ENCODE results near the gene NPIPB2. TPM values are rescaled to one million over a fixed set of nuclear protein-coding genes. Genes with fewer than 3 reads are reported as not detected.

NPIPB2 gene
- total and polyA plus RNA-seq, 2 of the 13 experiments (the other 11 are each of a cell fraction or from before 2014, with no cell fraction given), result 1.8 to 4.1 TPM

DNA sequence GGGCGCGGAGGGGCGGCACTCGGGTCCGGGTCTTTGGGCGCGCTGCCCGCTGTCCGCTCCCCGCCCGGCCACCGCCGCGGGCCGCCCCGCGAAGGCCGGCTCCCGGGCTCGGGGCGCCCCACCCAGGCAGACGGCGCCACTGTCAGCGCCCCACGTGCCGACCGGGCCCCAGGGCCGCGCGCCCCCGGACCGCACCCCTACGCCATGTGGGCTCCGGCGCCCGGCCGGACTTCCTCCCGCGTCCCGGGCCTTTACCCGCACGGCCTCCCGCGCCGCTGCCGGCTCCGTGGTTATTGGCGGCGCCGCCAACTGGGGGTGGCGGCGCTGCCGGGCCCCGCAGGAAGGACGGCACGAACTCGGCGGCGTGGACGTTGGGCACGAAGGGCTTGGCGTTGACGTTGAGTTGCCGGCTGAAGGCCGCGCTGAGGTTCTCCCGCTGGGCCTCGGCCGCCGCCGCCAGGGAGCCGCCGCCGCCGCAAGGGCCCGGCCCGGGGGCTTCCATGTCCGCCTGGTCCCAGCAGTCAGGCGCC, 26.7 kb downstream of the NPIPB2 start (continued):
- TF ChIP-seq HOXA9 (CRISPR knock-in tag; IDR thresholded peaks at IDR 0.05; ENCODE audit: borderline replicate concordance), result peak; percentile 30; the same call in 1 of the 2 replicates
- TF ChIP-seq ZNF709 (CRISPR knock-in tag; IDR thresholded peaks at IDR 0.05), result no peak
- TF ChIP-seq HMG20B (CRISPR knock-in tag; conservative IDR thresholded peaks at IDR 0.05), result no peak
- TF ChIP-seq ZNF496 (CRISPR knock-in tag; IDR thresholded peaks at IDR 0.05; ENCODE audit: insufficient replicate concordance), result no peak
- no peak for TF ChIP-seq ATRX (CRISPR knock-in tag; IDR thresholded peaks at IDR 0.05; ENCODE audit: borderline replicate concordance)
- no peak for TF ChIP-seq ISL2 (CRISPR knock-in tag; IDR thresholded peaks at IDR 0.05)
- TF ChIP-seq ZNF12 (CRISPR knock-in tag; IDR thresholded peaks at IDR 0.05), result no peak
- TF ChIP-seq ZFAT (CRISPR knock-in tag; conservative IDR thresholded peaks at IDR 0.05), result 0 out of 2 replicates have a peak, but pooled peaks have one; percentile 35
- TF ChIP-seq ZKSCAN1 (IDR thresholded peaks at IDR 0.05; ENCODE audit: low read length), result no peak
- TF ChIP-seq NR3C1 (CRISPR knock-in tag; IDR thresholded peaks at IDR 0.05), result no peak
- no peak for TF ChIP-seq XRCC5 (optimal IDR thresholded peaks at IDR 0.05; ENCODE audit: low read length)
- no peak for TF ChIP-seq SPEN (CRISPR knock-in tag; IDR thresholded peaks at IDR 0.05; ENCODE audit: low read depth)
- TF ChIP-seq, protein P1, sequence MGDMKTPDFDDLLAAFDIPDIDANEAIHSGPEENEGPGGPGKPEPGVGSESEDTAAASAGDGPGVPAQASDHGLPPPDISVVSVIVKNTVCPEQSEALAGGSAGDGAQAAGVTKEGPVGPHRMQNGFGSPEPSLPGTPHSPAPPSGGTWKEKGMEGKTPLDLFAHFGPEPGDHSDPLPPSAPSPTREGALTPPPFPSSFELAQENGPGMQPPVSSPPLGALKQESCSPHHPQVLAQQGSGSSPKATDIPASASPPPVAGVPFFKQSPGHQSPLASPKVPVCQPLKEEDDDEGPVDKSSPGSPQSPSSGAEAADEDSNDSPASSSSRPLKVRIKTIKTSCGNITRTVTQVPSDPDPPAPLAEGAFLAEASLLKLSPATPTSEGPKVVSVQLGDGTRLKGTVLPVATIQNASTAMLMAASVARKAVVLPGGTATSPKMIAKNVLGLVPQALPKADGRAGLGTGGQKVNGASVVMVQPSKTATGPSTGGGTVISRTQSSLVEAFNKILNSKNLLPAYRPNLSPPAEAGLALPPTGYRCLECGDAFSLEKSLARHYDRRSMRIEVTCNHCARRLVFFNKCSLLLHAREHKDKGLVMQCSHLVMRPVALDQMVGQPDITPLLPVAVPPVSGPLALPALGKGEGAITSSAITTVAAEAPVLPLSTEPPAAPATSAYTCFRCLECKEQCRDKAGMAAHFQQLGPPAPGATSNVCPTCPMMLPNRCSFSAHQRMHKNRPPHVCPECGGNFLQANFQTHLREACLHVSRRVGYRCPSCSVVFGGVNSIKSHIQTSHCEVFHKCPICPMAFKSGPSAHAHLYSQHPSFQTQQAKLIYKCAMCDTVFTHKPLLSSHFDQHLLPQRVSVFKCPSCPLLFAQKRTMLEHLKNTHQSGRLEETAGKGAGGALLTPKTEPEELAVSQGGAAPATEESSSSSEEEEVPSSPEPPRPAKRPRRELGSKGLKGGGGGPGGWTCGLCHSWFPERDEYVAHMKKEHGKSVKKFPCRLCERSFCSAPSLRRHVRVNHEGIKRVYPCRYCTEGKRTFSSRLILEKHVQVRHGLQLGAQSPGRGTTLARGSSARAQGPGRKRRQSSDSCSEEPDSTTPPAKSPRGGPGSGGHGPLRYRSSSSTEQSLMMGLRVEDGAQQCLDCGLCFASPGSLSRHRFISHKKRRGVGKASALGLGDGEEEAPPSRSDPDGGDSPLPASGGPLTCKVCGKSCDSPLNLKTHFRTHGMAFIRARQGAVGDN (CRISPR knock-in tag; IDR thresholded peaks at IDR 0.05), result no peak
- TF ChIP-seq, protein P2, sequence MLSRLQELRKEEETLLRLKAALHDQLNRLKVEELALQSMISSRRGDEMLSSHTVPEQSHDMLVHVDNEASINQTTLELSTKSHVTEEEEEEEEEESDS (CRISPR knock-in tag; IDR thresholded peaks at IDR 0.05; ENCODE audit: borderline replicate concordance), result no peak
- TF ChIP-seq, protein P3, sequence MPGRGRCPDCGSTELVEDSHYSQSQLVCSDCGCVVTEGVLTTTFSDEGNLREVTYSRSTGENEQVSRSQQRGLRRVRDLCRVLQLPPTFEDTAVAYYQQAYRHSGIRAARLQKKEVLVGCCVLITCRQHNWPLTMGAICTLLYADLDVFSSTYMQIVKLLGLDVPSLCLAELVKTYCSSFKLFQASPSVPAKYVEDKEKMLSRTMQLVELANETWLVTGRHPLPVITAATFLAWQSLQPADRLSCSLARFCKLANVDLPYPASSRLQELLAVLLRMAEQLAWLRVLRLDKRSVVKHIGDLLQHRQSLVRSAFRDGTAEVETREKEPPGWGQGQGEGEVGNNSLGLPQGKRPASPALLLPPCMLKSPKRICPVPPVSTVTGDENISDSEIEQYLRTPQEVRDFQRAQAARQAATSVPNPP (CRISPR knock-in tag; IDR thresholded peaks at IDR 0.05), result no peak
- TF ChIP-seq SRY (CRISPR knock-in tag; IDR thresholded peaks at IDR 0.05), result peak; percentile 12; the same call in 1 of the 2 replicates
- TF ChIP-seq, protein P4, sequence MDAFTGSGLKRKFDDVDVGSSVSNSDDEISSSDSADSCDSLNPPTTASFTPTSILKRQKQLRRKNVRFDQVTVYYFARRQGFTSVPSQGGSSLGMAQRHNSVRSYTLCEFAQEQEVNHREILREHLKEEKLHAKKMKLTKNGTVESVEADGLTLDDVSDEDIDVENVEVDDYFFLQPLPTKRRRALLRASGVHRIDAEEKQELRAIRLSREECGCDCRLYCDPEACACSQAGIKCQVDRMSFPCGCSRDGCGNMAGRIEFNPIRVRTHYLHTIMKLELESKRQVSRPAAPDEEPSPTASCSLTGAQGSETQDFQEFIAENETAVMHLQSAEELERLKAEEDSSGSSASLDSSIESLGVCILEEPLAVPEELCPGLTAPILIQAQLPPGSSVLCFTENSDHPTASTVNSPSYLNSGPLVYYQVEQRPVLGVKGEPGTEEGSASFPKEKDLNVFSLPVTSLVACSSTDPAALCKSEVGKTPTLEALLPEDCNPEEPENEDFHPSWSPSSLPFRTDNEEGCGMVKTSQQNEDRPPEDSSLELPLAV (CRISPR knock-in tag; conservative IDR thresholded peaks at IDR 0.05; ENCODE audit: low read depth), result 0 out of 2 replicates have a peak, but pooled peaks have one; percentile 1
- 0 out of 2 replicates have a peak, but pooled peaks have one; percentile 29 for TF ChIP-seq ZNF558 (CRISPR knock-in tag; IDR thresholded peaks at IDR 0.05; ENCODE audit: borderline replicate concordance)
- no peak; the same call in 1 of the 2 replicates for TF ChIP-seq FIP1L1 (IDR thresholded peaks at IDR 0.05; ENCODE audit: borderline replicate concordance, insufficient read depth, low read depth, low read length)
- TF ChIP-seq NKX3-1 (CRISPR knock-in tag; IDR thresholded peaks at IDR 0.05), result no peak
- TF ChIP-seq TBX3 (IDR thresholded peaks at IDR 0.05; ENCODE audit: borderline replicate concordance), result no peak
- TF ChIP-seq, protein P5, sequence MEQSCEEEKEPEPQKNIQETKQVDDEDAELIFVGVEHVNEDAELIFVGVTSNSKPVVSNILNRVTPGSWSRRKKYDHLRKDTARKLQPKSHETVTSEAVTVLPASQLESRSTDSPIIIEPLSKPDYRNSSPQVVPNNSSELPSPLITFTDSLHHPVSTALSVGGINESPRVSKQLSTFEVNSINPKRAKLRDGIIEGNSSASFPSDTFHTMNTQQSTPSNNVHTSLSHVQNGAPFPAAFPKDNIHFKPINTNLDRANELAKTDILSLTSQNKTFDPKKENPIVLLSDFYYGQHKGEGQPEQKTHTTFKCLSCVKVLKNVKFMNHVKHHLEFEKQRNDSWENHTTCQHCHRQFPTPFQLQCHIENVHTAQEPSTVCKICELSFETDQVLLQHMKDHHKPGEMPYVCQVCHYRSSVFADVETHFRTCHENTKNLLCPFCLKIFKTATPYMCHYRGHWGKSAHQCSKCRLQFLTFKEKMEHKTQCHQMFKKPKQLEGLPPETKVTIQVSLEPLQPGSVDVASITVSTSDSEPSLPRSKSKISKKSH (CRISPR knock-in tag; IDR thresholded peaks at IDR 0.05; ENCODE audit: borderline replicate concordance), result no peak
